Calu3 (cell line): ENCODE results near the gene ZNF804B. TPM values are rescaled to one million over a fixed set of nuclear protein-coding genes. Genes with fewer than 3 reads are reported as not detected.

Experiments
- BruUV-seq: library from RNA; stranded (reverse); fragments of 400-500 nt; replicated peaks from 2 replicates; lab custom pipeline; 2021; lab: Mats Ljungman, UMichigan
- CTCF ChIA-PET: fragments of 300-600 bp; sonication (Branson Sonifier 250); formaldehyde crosslinking; loops from one replicate; lab custom pipeline; 2022; ENCODE audit warnings: antibody characterized with exemption; lab: Charles Lee
- DNase-seq: peaks from one replicate; pipeline ENCODE4 v3.0.0; 2022
- H3K27ac Mint-ChIP-seq: one replicate; pipeline ENCODE4 v1.8.0; 2022; ENCODE audit warnings: mixed read lengths; ENCODE audit not compliant: unreplicated experiment
- H3K27me3 Mint-ChIP-seq: one replicate; pipeline ENCODE4 v1.8.0; 2022; ENCODE audit warnings: mixed read lengths; ENCODE audit not compliant: unreplicated experiment
- H3K36me3 Mint-ChIP-seq: one replicate; pipeline ENCODE4 v1.8.0; 2022; ENCODE audit warnings: mild to moderate bottlenecking, moderate library complexity, mixed read lengths; ENCODE audit not compliant: insufficient read depth, unreplicated experiment
- H3K4me1 Mint-ChIP-seq: one replicate; pipeline ENCODE4 v1.8.0; 2022; ENCODE audit warnings: mild to moderate bottlenecking, low read depth, mixed read lengths; ENCODE audit not compliant: unreplicated experiment
- H3K4me3 Mint-ChIP-seq: one replicate; pipeline ENCODE4 v1.8.0; 2022; ENCODE audit warnings: mild to moderate bottlenecking, low read depth, moderate library complexity, mixed read lengths; ENCODE audit not compliant: unreplicated experiment
- H3K9me3 Mint-ChIP-seq: one replicate; pipeline ENCODE4 v1.8.0; 2022; ENCODE audit warnings: low read depth, mixed read lengths; ENCODE audit not compliant: unreplicated experiment
- intact Hi-C: fragments of 100-400 bp; cut with micrococcal nuclease; formaldehyde crosslinking; loops from one replicate; pipeline ENCODE4 v1.10.0; 2022; ENCODE audit not compliant: unreplicated experiment
- total RNA-seq: library from RNA; stranded (reverse); gene quantifications from 2 replicates; pipeline ENCODE4 v1.2.3, GENCODE V29; 2022
- TF ChIP-seq, protein P1 (sequence below): fragments of 200-600 bp; IDR thresholded peaks from one replicate; pipeline ENCODE4 v1.8.0; 2022; ENCODE audit warnings: antibody characterized with exemption; ENCODE audit not compliant: unreplicated experiment

ZNF804B gene
- total RNA-seq, 1 experiment from 2014 or later: not detected

DNA sequence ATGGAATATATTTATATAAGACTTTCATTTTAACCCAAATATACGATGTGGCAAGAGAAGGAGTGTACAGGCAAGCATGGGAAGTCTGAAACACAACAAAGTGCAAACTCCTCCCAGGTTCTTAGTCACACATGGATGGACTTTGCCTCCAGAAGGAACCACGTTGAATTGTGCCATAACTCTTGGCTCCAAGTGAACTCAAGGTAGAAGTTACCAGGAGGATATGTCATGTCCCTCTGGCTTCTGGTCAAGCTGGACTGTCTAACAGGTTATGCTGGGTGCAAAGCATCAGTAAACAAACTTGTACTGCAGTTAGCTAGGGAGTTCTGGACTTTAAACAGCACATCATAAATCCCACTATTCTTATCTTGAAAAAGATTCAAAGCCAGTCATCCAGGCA, 364.4 kb downstream of the ZNF804B start:
- Mint-ChIP-seq H3K4me3 (no peak overlapping the region), H3K9me3 (no peaks in the 10 kb centered on the region), H3K36me3 (no peaks in the 10 kb centered on the region), H3K27me3 (no peaks in the 10 kb centered on the region), H3K27ac (no peak overlapping the region), H3K4me1 (no peaks in the 10 kb centered on the region)
- no peak for DNase-seq
- intact Hi-C loops: no loop called here
- no TSS peak for BruUV-seq
- CTCF ChIA-PET: no interaction called here
- TF ChIP-seq, protein P1, sequence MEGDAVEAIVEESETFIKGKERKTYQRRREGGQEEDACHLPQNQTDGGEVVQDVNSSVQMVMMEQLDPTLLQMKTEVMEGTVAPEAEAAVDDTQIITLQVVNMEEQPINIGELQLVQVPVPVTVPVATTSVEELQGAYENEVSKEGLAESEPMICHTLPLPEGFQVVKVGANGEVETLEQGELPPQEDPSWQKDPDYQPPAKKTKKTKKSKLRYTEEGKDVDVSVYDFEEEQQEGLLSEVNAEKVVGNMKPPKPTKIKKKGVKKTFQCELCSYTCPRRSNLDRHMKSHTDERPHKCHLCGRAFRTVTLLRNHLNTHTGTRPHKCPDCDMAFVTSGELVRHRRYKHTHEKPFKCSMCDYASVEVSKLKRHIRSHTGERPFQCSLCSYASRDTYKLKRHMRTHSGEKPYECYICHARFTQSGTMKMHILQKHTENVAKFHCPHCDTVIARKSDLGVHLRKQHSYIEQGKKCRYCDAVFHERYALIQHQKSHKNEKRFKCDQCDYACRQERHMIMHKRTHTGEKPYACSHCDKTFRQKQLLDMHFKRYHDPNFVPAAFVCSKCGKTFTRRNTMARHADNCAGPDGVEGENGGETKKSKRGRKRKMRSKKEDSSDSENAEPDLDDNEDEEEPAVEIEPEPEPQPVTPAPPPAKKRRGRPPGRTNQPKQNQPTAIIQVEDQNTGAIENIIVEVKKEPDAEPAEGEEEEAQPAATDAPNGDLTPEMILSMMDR: no peak

DNA sequence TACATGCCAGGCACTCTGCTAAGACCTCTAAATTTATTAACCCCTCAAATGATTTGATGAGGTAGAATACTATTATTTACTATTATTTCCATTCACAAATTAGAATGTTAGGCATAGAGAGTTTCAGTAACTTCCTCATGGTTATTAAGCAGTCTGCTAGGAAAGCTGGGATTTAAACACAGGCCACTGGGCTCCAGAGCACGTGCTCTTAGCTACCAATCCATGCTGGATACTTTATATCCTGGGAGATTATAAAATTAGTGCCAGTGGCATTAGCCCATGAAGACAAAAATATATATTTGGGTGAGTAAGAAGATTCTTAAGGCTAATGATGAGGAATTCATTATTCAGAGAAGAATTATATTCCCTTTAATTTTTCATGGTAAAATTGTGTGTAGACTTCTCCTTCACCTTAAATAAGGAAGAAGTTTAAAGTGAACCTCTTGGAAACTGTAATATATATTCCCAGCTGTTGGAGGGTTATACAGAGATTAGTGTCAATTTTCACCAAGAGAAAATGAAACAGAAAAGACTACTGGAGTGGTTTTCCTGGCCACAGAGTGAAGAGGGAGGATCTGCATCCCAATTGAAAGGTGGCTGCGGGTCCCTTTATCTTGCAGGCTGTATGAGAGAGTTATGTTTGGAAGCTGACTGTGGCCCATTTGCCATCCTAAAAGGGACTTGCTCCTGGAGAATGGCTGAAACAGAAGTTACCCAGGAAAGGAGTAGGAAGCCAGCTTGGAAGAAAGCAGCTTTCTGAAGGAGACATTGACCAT, 370.3 kb downstream of the ZNF804B start:
- DNase-seq: no peak
- TF ChIP-seq, protein P1: no peak
- no TSS peak for BruUV-seq
- H3K27ac Mint-ChIP-seq: no peak overlapping the region
- H3K9me3 Mint-ChIP-seq: no peaks in the 10 kb centered on the region
- no peaks in the 10 kb centered on the region for H3K36me3 Mint-ChIP-seq
- no peaks in the 10 kb centered on the region for H3K27me3 Mint-ChIP-seq
- CTCF ChIA-PET: no interaction called here
- intact Hi-C loops: no loop called here
- no peak overlapping the region for H3K4me3 Mint-ChIP-seq
- no peaks in the 10 kb centered on the region for H3K4me1 Mint-ChIP-seq

GRCh38 chr7:89133357-89133756, 373.9 kb downstream of the ZNF804B start:
- Mint-ChIP-seq H3K9me3 (no peaks in the 10 kb centered on the region), H3K4me3 (no peak overlapping the region), H3K36me3 (no peaks in the 10 kb centered on the region), H3K27me3 (no peaks in the 10 kb centered on the region), H3K27ac (no peak overlapping the region), H3K4me1 (no peaks in the 10 kb centered on the region)
- DNase-seq: no peak
- no TSS peak for BruUV-seq
- CTCF ChIA-PET: no interaction called here
- intact Hi-C loops: no loop called here
- TF ChIP-seq, protein P1: no peak

- CTCF ChIA-PET: no interaction called here
- TF ChIP-seq, protein P1: no peak
- DNase-seq: no peak
- no peaks in the 10 kb centered on the region for H3K27me3 Mint-ChIP-seq
- no peak overlapping the region for H3K27ac Mint-ChIP-seq
- H3K4me3 Mint-ChIP-seq: no peak overlapping the region
- H3K36me3 Mint-ChIP-seq: no peaks in the 10 kb centered on the region
- intact Hi-C loops: no loop called here
- H3K9me3 Mint-ChIP-seq: no peaks in the 10 kb centered on the region
- no TSS peak for BruUV-seq
- H3K4me1 Mint-ChIP-seq: no peaks in the 10 kb centered on the region
Observed at GRCh38 chr7:89133819-89134218, 374.3 kb downstream of the ZNF804B start.
